Measurements from ENCODE around the gene MAP4K2.
"Not testable (repeated sequence)": the region's sequence is repeated elsewhere in the genome, so short reads cannot be mapped to it uniquely, and the experiment has no call there.

The MAP4K2 gene

GRCh38 chr11:64838600-64839334, 35.8 kb upstream of the MAP4K2 start:
- DNase-seq (ENCODE audit: low read depth, low spot score): no peak

- no peak for DNase-seq (ENCODE audit: low read depth, low spot score)
Measured at GRCh38 chr11:64837887-64838351, 34.9 kb upstream of the MAP4K2 start.

GRCh38 chr11:64836448-64837072, 33.5 kb upstream of the MAP4K2 start:
- DNase-seq (ENCODE audit: low read depth, low spot score): no peak

- DNase-seq (ENCODE audit: low read depth, low spot score): no peak
Measured at GRCh38 chr11:64835616-64836447, 32.8 kb upstream of the MAP4K2 start.

GRCh38 chr11:64834723-64835615, 32.0 kb upstream of the MAP4K2 start:
- no peak for DNase-seq (ENCODE audit: low read depth, low spot score)

GRCh38 chr11:64834031-64834722, 31.2 kb upstream of the MAP4K2 start:
- DNase-seq (ENCODE audit: low read depth, low spot score): no peak

- DNase-seq (ENCODE audit: low read depth, low spot score): no peak
Measured at GRCh38 chr11:64833509-64833908, 30.5 kb upstream of the MAP4K2 start.

GRCh38 chr11:64833198-64833502, 30.1 kb upstream of the MAP4K2 start:
- no peak for DNase-seq (ENCODE audit: low read depth, low spot score)

GRCh38 chr11:64832467-64833197, 29.6 kb upstream of the MAP4K2 start:
- no peak for DNase-seq (ENCODE audit: low read depth, low spot score)

GRCh38 chr11:64831411-64831891, 28.4 kb upstream of the MAP4K2 start:
- no peak for DNase-seq (ENCODE audit: low read depth, low spot score)

- no peak for DNase-seq (ENCODE audit: low read depth, low spot score)
Measured at GRCh38 chr11:64829536-64830251, 26.7 kb upstream of the MAP4K2 start.

GRCh38 chr11:64827451-64827839, 24.4 kb upstream of the MAP4K2 start:
- DNase-seq (ENCODE audit: low read depth, low spot score): no peak

GRCh38 chr11:64826578-64827450, 23.8 kb upstream of the MAP4K2 start:
- no peak for DNase-seq (ENCODE audit: low read depth, low spot score)

- DNase-seq (ENCODE audit: low read depth, low spot score): no peak
Measured at GRCh38 chr11:64826062-64826461, 23.0 kb upstream of the MAP4K2 start.

- DNase-seq (ENCODE audit: low read depth, low spot score): no peak
Measured at GRCh38 chr11:64823568-64824119, 20.6 kb upstream of the MAP4K2 start.

GRCh38 chr11:64817476-64817875, 14.5 kb upstream of the MAP4K2 start:
- DNase-seq (ENCODE audit: low read depth, low spot score): no peak

- DNase-seq (ENCODE audit: low read depth, low spot score): not testable (repeated sequence)
Measured at GRCh38 chr11:64815433-64815832, 12.4 kb upstream of the MAP4K2 start.

- DNase-seq (ENCODE audit: low read depth, low spot score): no peak
Measured at GRCh38 chr11:64814712-64815187, 11.7 kb upstream of the MAP4K2 start.
